ENCODE data around the gene MGST2. TPM values are rescaled to one million over a fixed set of nuclear protein-coding genes. Genes with fewer than 3 reads are reported as not detected.
A peak's percentile ranks its signal among the peaks of the same experiment; 100 is the strongest.

MGST2 gene
- polyA plus RNA-seq, 1 donor (not counting 4 experiments of a cell fraction or from before 2014, with no cell fraction given), result 57.6 TPM

GRCh38 chr4:139665079-139665689, 435 bp upstream of the MGST2 start:
- Histone ChIP-seq H4K20me1 (ENCODE audit: control insufficient read depth, extremely low read depth, insufficient read depth, low read length) (no peaks in the 10 kb centered on the region), H3K9me1 (ENCODE audit: control insufficient read depth, extremely low read depth, insufficient read depth, low read length) (no peaks in the 10 kb centered on the region), H3K36me3 (ENCODE audit: control insufficient read depth in 2 of 2, extremely low read depth in 1 of 2, insufficient read depth in 2 of 2, low read length in 2 of 2) (no peaks in the 10 kb centered on the region), H3K4me3 (ENCODE audit: control insufficient read depth in 2 of 3, extremely low read depth in 1 of 3, insufficient read depth in 2 of 3, low read depth in 1 of 3, low read length in 3 of 3) (peak overlapping the region; percentile 38 to 72 (median 62)), H3K4me1 (ENCODE audit: control insufficient read depth, extremely low read depth, insufficient read depth, low read length) (peaks cover 11% of the 10 kb centered on the region), H3K27ac (ENCODE audit: control insufficient read depth, insufficient read depth, low read length) (peak overlapping the region; percentile 82), H2AFZ (ENCODE audit: control insufficient read depth, low read length) (peak overlapping the region; percentile 93), H3K27me3 (ENCODE audit: control insufficient read depth, extremely low read depth, insufficient read depth, low read length) (no peaks in the 10 kb centered on the region), H3K79me2 (ENCODE audit: control insufficient read depth, insufficient read depth, low read length) (peaks cover 4% of the 10 kb centered on the region), H3K4me2 (ENCODE audit: control insufficient read depth, extremely low read depth, insufficient read depth, low read depth, low read length) (peak overlapping the region; percentile 94), H3K9me3 (ENCODE audit: control insufficient read depth, low read depth, low read length) (no peaks in the 10 kb centered on the region), H3K9ac (ENCODE audit: control insufficient read depth, extremely low read depth, insufficient read depth, low read length) (peak overlapping the region; percentile 83)
- FAIRE-seq, result no peak
- TF ChIP-seq EZH2 (IDR thresholded peaks at IDR 0.05; ENCODE audit: low read length) (no peak), CTCF (optimal IDR thresholded peaks at IDR 0.05 in 1 of 3, IDR thresholded peaks at IDR 0.05 in 1 of 3, conservative IDR thresholded peaks at IDR 0.05 in 1 of 3; ENCODE audit: extremely low read depth in 1 of 3, insufficient read depth in 2 of 3, low read length in 3 of 3) (no peak)
- dilution Hi-C loops (cut with MboI; ENCODE audit: extremely low pct_ligation_motif_present, low sequenced_read_pairs), result no loop called here
- DNase-seq (ENCODE audit: low read depth, low spot score), result no peak

GRCh38 chr4:139666735-139667281, 1.2 kb downstream of the MGST2 start:
- DNase-seq (ENCODE audit: low read depth, low spot score), result no peak
- H3K4me1 ChIP-seq (ENCODE audit: control insufficient read depth, extremely low read depth, insufficient read depth, low read length), result peaks cover 11% of the 10 kb centered on the region
- dilution Hi-C loops (cut with MboI; ENCODE audit: extremely low pct_ligation_motif_present, low sequenced_read_pairs), result no loop called here
- H3K9ac ChIP-seq (ENCODE audit: control insufficient read depth, extremely low read depth, insufficient read depth, low read length), result peak overlapping the region; percentile 83
- H3K79me2 ChIP-seq (ENCODE audit: control insufficient read depth, insufficient read depth, low read length), result peaks cover 4% of the 10 kb centered on the region
- H4K20me1 ChIP-seq (ENCODE audit: control insufficient read depth, extremely low read depth, insufficient read depth, low read length), result no peaks in the 10 kb centered on the region
- FAIRE-seq, result peak; percentile 76
- H3K36me3 ChIP-seq (ENCODE audit: control insufficient read depth in 2 of 2, extremely low read depth in 1 of 2, insufficient read depth in 2 of 2, low read length in 2 of 2), result no peaks in the 10 kb centered on the region
- peak overlapping the region; percentile 82 for H3K27ac ChIP-seq (ENCODE audit: control insufficient read depth, insufficient read depth, low read length)
- peak overlapping the region; percentile 94 for H3K4me2 ChIP-seq (ENCODE audit: control insufficient read depth, extremely low read depth, insufficient read depth, low read depth, low read length)
- no peaks in the 10 kb centered on the region for H3K9me3 ChIP-seq (ENCODE audit: control insufficient read depth, low read depth, low read length)
- no peaks in the 10 kb centered on the region for H3K9me1 ChIP-seq (ENCODE audit: control insufficient read depth, extremely low read depth, insufficient read depth, low read length)
- peak overlapping the region; percentile 93 for H2AFZ ChIP-seq (ENCODE audit: control insufficient read depth, low read length)
- H3K27me3 ChIP-seq (ENCODE audit: control insufficient read depth, extremely low read depth, insufficient read depth, low read length), result no peaks in the 10 kb centered on the region
- H3K4me3 ChIP-seq (ENCODE audit: control insufficient read depth in 2 of 3, extremely low read depth in 1 of 3, insufficient read depth in 2 of 3, low read depth in 1 of 3, low read length in 3 of 3), result peak overlapping the region; percentile 38 to 72 (median 62)
- no peak for TF ChIP-seq CTCF (optimal IDR thresholded peaks at IDR 0.05 in 1 of 3, IDR thresholded peaks at IDR 0.05 in 1 of 3, conservative IDR thresholded peaks at IDR 0.05 in 1 of 3; ENCODE audit: extremely low read depth in 1 of 3, insufficient read depth in 2 of 3, low read length in 3 of 3)
- TF ChIP-seq EZH2 (IDR thresholded peaks at IDR 0.05; ENCODE audit: low read length), result no peak

Data from keratinocyte (primary cell).